Natural killer cell (primary cell): ENCODE data around the gene OGFOD3. TPM values are rescaled to one million over a fixed set of nuclear protein-coding genes. Genes with fewer than 3 reads are reported as not detected.

Experiments used
- ATAC-seq, 3 donors: fragments of 150-1000 bp in 2 of 3; fragments of 200-7000 bp in 1 of 3; cut with Tn5 transposase; 1 replicate in 1 of 3; 2 replicates in 2 of 3; pipeline ENCODE4 v1.10.0; 2021; ENCODE audit warnings: mild to moderate bottlenecking in 2 of 3, moderate library complexity in 2 of 3
- DNase-seq, 2 donors: peaks; one replicate each; pipeline versions ENCODE4 v3.0.0 to v3.0.0-alpha.2; 2013 to 2021; ENCODE audit warnings: mixed read lengths in 1 of 2
- H3K27ac ChIP-seq: one replicate; pipeline ENCODE4 v1.5.1; 2013; ENCODE audit warnings: mild to moderate bottlenecking, low read length
- H3K27me3 ChIP-seq: one replicate; pipeline ENCODE4 v1.6.1; 2013; ENCODE audit warnings: low read length; ENCODE audit not compliant: control insufficient read depth, insufficient read depth
- H3K36me3 ChIP-seq: one replicate; pipeline ENCODE4 v1.6.1; 2013; ENCODE audit warnings: low read length; ENCODE audit not compliant: control insufficient read depth, insufficient read depth
- H3K4me1 ChIP-seq: one replicate; pipeline ENCODE4 v1.6.1; 2013; ENCODE audit warnings: low read length; ENCODE audit not compliant: control insufficient read depth, insufficient read depth
- H3K4me3 ChIP-seq: one replicate; pipeline ENCODE4 v1.5.1; 2013; ENCODE audit warnings: low read length
- H3K9me3 ChIP-seq: one replicate; pipeline ENCODE4 v1.6.1; 2013; ENCODE audit warnings: low read length; ENCODE audit not compliant: control insufficient read depth, insufficient read depth
- H3K27ac Mint-ChIP-seq, 2 donors: one replicate each; pipeline ENCODE4 v1.8.0; 2022; ENCODE audit warnings: mild to moderate bottlenecking in 2 of 2, mixed read lengths in 2 of 2, moderate library complexity in 1 of 2
- H3K27me3 Mint-ChIP-seq, 2 donors: one replicate each; pipeline ENCODE4 v1.8.0; 2022; ENCODE audit warnings: low read depth in 2 of 2, mixed read lengths in 2 of 2
- H3K36me3 Mint-ChIP-seq: one replicate; pipeline ENCODE4 v1.8.0; 2022; ENCODE audit warnings: mixed read lengths
- H3K4me1 Mint-ChIP-seq, 2 donors: one replicate each; pipeline ENCODE4 v1.8.0; 2022; ENCODE audit warnings: mixed read lengths in 2 of 2
- H3K4me3 Mint-ChIP-seq: one replicate; pipeline ENCODE4 v1.8.0; 2022; ENCODE audit warnings: mild to moderate bottlenecking, moderate library complexity, mixed read lengths
- H3K9me3 Mint-ChIP-seq, 2 donors: one replicate each; pipeline ENCODE4 v1.8.0; 2022; ENCODE audit warnings: mixed read lengths in 2 of 2
- WGBS: methylation state at CpG from one replicate; pipeline ENCODE4 v1.1.7; 2013; ENCODE audit warnings: missing lambda C conversion rate; ENCODE audit not compliant: insufficient coverage; 5-methylcytosine and 5-hydroxymethylcytosine counted together
- intact Hi-C: fragments of 100-400 bp; cut with micrococcal nuclease; formaldehyde crosslinking; loops from one replicate; pipeline ENCODE4 v1.14.2; 2022
- total RNA-seq, 4 donors: library from RNA; stranded (reverse); fragments of 120-200 nt in 1 of 4; gene quantifications; one replicate each; pipeline versions ENCODE4 v1.2.3 to v1.2.4, GENCODE V29; 2013 to 2022
- TF ChIP-seq, protein P1 (sequence below): fragments of 200-600 bp; IDR thresholded peaks from one replicate; pipeline ENCODE4 v1.8.0; 2022; ENCODE audit warnings: antibody characterized with exemption

The OGFOD3 gene
- total RNA-seq, 3 donors from 2014 or later (not counting 1 experiment from before 2014, with no cell fraction given): 21.6 to 28.6 (median 23.3) TPM

DNA sequence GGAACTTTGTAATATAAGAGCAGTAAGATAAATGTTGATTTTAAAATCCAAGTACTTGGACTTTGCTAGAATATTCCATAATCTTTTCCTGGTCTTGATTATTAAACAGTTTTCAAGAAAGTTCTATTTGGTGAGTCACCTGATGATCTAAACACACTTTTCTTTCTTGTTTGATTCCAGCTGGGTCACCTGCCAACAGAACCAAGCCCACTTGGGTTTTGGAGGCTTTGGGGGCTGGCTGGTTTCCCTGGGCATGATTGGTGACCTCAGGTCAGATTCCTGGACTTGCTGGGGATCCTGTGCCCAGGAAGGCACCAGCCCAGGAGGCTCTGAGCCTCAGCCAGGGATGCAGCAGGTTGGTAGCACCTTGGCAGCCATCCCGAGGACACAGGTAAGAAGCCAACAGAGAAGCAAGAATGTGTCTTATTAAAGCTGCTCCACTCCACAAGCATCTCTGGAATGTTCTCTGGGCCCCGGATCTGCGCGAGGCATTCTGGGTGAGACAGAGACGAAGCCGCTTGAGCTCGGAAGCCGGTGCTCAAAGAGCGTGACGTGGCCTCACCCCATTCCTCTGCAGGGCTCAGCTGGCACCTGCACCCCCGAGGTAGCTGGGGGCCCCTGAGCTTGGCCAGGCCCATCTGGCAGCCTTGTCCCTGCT, 62.5 kb downstream of the OGFOD3 start:
- TF ChIP-seq, protein P1, sequence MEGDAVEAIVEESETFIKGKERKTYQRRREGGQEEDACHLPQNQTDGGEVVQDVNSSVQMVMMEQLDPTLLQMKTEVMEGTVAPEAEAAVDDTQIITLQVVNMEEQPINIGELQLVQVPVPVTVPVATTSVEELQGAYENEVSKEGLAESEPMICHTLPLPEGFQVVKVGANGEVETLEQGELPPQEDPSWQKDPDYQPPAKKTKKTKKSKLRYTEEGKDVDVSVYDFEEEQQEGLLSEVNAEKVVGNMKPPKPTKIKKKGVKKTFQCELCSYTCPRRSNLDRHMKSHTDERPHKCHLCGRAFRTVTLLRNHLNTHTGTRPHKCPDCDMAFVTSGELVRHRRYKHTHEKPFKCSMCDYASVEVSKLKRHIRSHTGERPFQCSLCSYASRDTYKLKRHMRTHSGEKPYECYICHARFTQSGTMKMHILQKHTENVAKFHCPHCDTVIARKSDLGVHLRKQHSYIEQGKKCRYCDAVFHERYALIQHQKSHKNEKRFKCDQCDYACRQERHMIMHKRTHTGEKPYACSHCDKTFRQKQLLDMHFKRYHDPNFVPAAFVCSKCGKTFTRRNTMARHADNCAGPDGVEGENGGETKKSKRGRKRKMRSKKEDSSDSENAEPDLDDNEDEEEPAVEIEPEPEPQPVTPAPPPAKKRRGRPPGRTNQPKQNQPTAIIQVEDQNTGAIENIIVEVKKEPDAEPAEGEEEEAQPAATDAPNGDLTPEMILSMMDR: no peak
- no peaks in the 10 kb centered on the region for H3K27me3 ChIP-seq
- peaks cover 18% of the 10 kb centered on the region for H3K4me1 ChIP-seq
- peaks cover 10 to 11% of the 10 kb centered on the region in 2 donors for H3K27me3 Mint-ChIP-seq
- no peak overlapping the region for H3K27ac Mint-ChIP-seq
- intact Hi-C loops: no loop called here
- 87% methylated on average over 11 of the region's 11 CpGs for WGBS
- no peak for ATAC-seq
- H3K36me3 Mint-ChIP-seq: no peaks in the 10 kb centered on the region
- no peak for DNase-seq
- H3K4me3 Mint-ChIP-seq: no peak overlapping the region
- no peaks in the 10 kb centered on the region for H3K9me3 Mint-ChIP-seq
- no peaks in the 10 kb centered on the region for H3K9me3 ChIP-seq
- no peak overlapping the region for H3K27ac ChIP-seq
- peaks cover 10 to 14% of the 10 kb centered on the region in 2 donors for H3K4me1 Mint-ChIP-seq
- no peak overlapping the region for H3K4me3 ChIP-seq
- no peaks in the 10 kb centered on the region for H3K36me3 ChIP-seq

GRCh38 chr17:82354804-82355308, 63.5 kb downstream of the OGFOD3 start:
- Histone ChIP-seq H3K27me3 (no peaks in the 10 kb centered on the region), H3K27ac (no peak overlapping the region), H3K4me3 (no peak overlapping the region), H3K4me1 (peaks cover 28% of the 10 kb centered on the region), H3K9me3 (no peaks in the 10 kb centered on the region), H3K36me3 (no peaks in the 10 kb centered on the region)
- WGBS: 89% methylated on average over 7 of the region's 7 CpGs
- H3K4me3 Mint-ChIP-seq: no peak overlapping the region
- intact Hi-C loops: loop anchor here (5.0 kb wide), 1 partner anchor 62 kb away; the partner anchor contains the start of genes HEXD and OGFOD3
- no peak overlapping the region for H3K27ac Mint-ChIP-seq
- no peaks in the 10 kb centered on the region for H3K9me3 Mint-ChIP-seq
- ATAC-seq: no peak
- TF ChIP-seq, protein P1: no peak
- H3K27me3 Mint-ChIP-seq: peaks cover 10 to 11% of the 10 kb centered on the region in 2 donors
- DNase-seq: no peak
- peaks cover 10 to 20% of the 10 kb centered on the region in 2 donors for H3K4me1 Mint-ChIP-seq
- no peaks in the 10 kb centered on the region for H3K36me3 Mint-ChIP-seq

GRCh38 chr17:82353484-82353883, 64.9 kb downstream of the OGFOD3 start:
- no peaks in the 10 kb centered on the region for H3K9me3 Mint-ChIP-seq
- DNase-seq (no peak), ATAC-seq (no peak)
- Histone ChIP-seq H3K27ac (no peak overlapping the region), H3K4me1 (peaks cover 27% of the 10 kb centered on the region), H3K27me3 (no peaks in the 10 kb centered on the region), H3K4me3 (no peak overlapping the region), H3K9me3 (no peaks in the 10 kb centered on the region), H3K36me3 (no peaks in the 10 kb centered on the region)
- no peak overlapping the region for H3K4me3 Mint-ChIP-seq
- TF ChIP-seq, protein P1: no peak
- H3K36me3 Mint-ChIP-seq: no peaks in the 10 kb centered on the region
- peaks cover 7 to 10% of the 10 kb centered on the region in 2 donors for H3K27me3 Mint-ChIP-seq
- H3K4me1 Mint-ChIP-seq: peaks cover 7 to 20% of the 10 kb centered on the region in 2 donors
- WGBS: 86% methylated on average over 8 of the region's 8 CpGs
- H3K27ac Mint-ChIP-seq: no peak overlapping the region
- intact Hi-C loops: loop anchor here (5.0 kb wide), 1 partner anchor 64 kb away; the partner anchor contains the start of genes HEXD and OGFOD3
